ENCODE results near the gene GGT7.

Gene GGT7

DNA sequence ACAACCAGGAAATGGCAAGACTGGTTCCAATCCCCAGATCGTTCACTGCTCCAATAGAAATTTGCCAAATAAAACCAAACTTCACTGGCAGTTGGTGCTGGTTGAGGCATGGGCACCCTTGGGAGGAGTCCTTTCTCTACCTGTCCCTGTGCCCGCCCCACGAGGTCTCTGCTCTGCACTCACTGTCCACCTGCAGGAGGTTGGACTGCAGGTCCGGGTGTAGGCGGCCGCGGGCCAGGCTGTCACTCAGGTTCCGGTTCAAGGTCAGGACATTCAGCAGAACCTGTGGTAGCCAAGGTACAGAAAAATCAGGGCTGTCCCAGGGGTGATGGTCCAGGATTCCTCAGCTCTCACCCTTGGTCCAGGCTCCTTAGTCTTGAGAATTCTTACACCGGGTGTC, 22.9 kb downstream of the GGT7 start:
- no peak for DNase-seq (ENCODE audit: low read depth)
- H3K4me3 ChIP-seq (ENCODE audit: low read depth, low read length): no peak overlapping the region
- TF ChIP-seq, protein P1, sequence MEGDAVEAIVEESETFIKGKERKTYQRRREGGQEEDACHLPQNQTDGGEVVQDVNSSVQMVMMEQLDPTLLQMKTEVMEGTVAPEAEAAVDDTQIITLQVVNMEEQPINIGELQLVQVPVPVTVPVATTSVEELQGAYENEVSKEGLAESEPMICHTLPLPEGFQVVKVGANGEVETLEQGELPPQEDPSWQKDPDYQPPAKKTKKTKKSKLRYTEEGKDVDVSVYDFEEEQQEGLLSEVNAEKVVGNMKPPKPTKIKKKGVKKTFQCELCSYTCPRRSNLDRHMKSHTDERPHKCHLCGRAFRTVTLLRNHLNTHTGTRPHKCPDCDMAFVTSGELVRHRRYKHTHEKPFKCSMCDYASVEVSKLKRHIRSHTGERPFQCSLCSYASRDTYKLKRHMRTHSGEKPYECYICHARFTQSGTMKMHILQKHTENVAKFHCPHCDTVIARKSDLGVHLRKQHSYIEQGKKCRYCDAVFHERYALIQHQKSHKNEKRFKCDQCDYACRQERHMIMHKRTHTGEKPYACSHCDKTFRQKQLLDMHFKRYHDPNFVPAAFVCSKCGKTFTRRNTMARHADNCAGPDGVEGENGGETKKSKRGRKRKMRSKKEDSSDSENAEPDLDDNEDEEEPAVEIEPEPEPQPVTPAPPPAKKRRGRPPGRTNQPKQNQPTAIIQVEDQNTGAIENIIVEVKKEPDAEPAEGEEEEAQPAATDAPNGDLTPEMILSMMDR (IDR thresholded peaks at IDR 0.05; ENCODE audit: insufficient read depth, low read depth, low read length, missing control alignments): no peak

DNA sequence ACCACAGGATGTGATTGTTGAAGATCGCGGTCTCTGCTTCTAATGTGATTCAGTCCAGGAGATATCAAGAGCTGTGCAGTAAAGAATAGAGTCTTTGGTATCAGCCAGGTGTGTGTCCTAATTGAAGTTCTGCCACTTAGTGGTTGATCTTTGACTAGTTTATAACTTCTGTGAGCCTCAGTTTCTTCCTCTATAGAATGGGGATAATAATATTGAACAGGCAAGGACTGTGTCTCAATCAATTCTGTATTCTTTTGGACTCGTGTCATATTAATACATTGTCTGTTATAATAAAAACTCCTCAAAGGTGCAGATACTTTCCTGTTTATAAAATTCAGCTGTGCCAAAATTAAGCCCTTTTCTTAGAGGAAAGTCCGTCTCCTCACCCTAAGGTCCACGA, 24.1 kb downstream of the GGT7 start:
- H3K4me3 ChIP-seq (ENCODE audit: low read depth, low read length): no peak overlapping the region
- DNase-seq (ENCODE audit: low read depth): no peak
- TF ChIP-seq, protein P1 (IDR thresholded peaks at IDR 0.05; ENCODE audit: insufficient read depth, low read depth, low read length, missing control alignments): no peak

DNA sequence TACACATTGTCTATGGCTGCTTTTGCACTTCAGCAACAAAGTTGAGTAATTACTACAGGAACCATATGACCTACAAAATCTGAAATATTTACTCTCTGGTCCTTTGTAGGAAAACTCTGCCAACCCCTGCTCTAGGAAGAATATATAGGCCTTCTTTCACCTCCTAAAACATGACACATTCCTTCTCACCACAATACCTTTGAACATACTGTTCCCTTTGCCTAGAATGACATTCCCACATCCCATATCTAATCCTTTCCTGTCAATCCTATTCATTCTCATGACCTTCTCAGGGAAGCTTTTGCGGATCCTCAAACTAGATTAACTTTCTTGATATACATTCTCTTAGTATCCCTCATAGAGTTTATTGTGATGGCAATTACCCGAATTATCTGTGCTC, 29.2 kb downstream of the GGT7 start:
- DNase-seq (ENCODE audit: low read depth): no peak
- TF ChIP-seq, protein P1 (IDR thresholded peaks at IDR 0.05; ENCODE audit: insufficient read depth, low read depth, low read length, missing control alignments): no peak

DNA sequence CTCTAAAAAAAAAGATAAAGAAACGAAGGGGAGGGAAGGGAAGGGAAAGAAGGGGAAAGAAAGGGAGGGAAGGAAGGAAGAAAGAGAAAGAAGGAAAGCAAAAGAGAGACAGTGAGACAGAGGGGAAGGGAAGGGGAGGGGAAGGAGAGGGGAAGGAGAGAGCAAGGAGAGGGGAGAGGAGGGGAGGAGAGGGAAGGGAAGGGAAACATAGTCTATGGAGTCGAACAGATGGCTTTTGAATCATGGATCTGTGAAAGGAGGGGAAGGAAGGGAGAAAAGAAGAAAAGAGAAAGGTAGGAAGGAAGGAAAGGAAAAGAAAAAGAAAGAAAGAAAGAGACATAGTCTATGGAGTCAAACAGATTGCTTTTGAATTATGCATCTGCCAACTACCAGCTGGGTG, 30.5 kb downstream of the GGT7 start:
- no peak overlapping the region for H3K4me3 ChIP-seq (ENCODE audit: low read depth, low read length)
- DNase-seq (ENCODE audit: low read depth): no peak

More for the DNA sequence above, 29.2 kb downstream of the GGT7 start:
- H3K4me3 ChIP-seq (ENCODE audit: low read depth, low read length): no peak overlapping the region

DNA sequence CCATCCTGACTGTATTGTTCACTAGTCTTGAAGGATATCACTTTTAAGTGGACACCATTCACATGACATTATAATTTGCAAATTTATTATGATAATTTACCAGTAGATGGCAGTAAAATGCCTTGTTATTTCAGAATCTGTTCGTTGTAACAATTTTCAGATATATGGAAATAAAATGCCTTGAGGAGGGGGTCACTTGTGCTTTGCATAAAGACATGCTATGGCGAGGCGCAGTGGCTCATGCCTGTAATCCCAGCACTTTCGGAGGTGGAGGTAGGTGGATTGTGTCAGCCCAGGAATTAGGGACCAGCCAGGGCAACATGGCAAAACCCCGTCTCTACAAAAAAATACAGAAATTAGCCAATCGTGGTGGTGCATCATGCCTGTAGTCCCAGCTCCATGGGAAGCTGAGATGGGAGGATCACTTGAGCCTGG, 38.2 kb downstream of the GGT7 start:
- TF ChIP-seq, protein P1 (IDR thresholded peaks at IDR 0.05; ENCODE audit: insufficient read depth, low read depth, low read length, missing control alignments): peak; percentile 13
- H3K4me3 ChIP-seq (ENCODE audit: low read depth, low read length): no peak overlapping the region

More for the DNA sequence above, 30.5 kb downstream of the GGT7 start:
- TF ChIP-seq, protein P1 (IDR thresholded peaks at IDR 0.05; ENCODE audit: insufficient read depth, low read depth, low read length, missing control alignments): no peak

DNA sequence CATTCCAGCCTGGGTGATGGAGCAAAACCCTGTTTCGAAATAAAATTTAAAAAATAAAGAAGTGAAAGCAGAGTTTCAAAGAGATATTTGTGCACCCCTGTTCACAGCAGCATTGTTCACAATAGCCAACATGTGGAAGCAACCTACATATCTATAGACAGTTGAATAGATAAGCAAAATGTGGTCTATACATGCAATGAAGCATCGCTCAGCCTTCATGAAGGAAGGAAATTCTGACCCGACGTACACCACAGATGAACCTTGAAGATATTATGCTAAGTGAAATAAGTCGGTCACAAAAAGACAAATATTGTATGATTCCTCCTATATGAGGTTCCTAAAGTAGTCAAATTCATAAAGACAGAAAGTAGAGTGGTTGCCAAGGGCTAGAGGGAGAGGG, 40.7 kb downstream of the GGT7 start:
- DNase-seq (ENCODE audit: low read depth): no peak
- H3K4me3 ChIP-seq (ENCODE audit: low read depth, low read length): no peak overlapping the region
- TF ChIP-seq, protein P1 (IDR thresholded peaks at IDR 0.05; ENCODE audit: insufficient read depth, low read depth, low read length, missing control alignments): no peak

More for the DNA sequence above, 38.2 kb downstream of the GGT7 start:
- peak; percentile 37 for DNase-seq (ENCODE audit: low read depth)

DNA sequence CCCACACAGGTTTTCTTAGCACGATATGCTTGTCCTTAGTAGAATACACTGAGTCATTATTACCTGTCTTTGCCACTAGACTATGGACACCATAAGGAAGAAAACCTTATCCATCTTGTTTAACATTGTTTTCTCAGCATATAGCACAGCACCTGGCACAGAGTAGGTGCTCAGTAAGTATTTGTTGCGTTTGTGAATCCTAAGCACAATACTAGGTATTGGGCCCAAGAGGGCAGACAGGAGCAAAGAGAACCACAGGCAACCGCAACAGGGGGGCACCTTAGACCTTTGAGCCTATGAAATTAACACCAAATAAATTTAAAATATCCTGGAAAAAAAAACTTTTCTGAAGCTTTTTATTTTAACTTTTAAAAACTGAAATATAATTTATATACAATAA, 43.5 kb downstream of the GGT7 start:
- H3K4me3 ChIP-seq (ENCODE audit: low read depth, low read length): no peak overlapping the region
- DNase-seq (ENCODE audit: low read depth): no peak
- TF ChIP-seq, protein P1 (IDR thresholded peaks at IDR 0.05; ENCODE audit: insufficient read depth, low read depth, low read length, missing control alignments): no peak

Data from GM12865 (cell line).